BLaER1 treated with 17β-estradiol and CSF1 and Interleukin-3, amounts not matched to agents 10 nM and 100 nM (cell line): ENCODE results near the gene ARFGEF2.

Experiments used
- H3K27ac ChIP-seq, 11 experiments: shearing (Covaris generic); formaldehyde crosslinking; 2 replicates each; pipeline ENCODE4 v1.8.1; 2022
- H3K27me3 ChIP-seq, 11 experiments: shearing (Covaris generic); formaldehyde crosslinking; 2 replicates each; pipeline ENCODE4 v1.8.1; 2022
- H3K36me3 ChIP-seq, 11 experiments: shearing (Covaris generic); formaldehyde crosslinking; 2 replicates each; pipeline ENCODE4 v1.8.1; 2022
- H3K4me1 ChIP-seq, 10 experiments: shearing (Covaris generic); formaldehyde crosslinking; 2 replicates each; pipeline ENCODE4 v1.8.1; 2022
- H3K4me2 ChIP-seq, 11 experiments: shearing (Covaris generic); formaldehyde crosslinking; 2 replicates each; pipeline ENCODE4 v1.8.1; 2022
- H3K4me3 ChIP-seq, 10 experiments: shearing (Covaris generic); formaldehyde crosslinking; 2 replicates each; pipeline ENCODE4 v1.8.1; 2022
- H3K9ac ChIP-seq, 11 experiments: shearing (Covaris generic); formaldehyde crosslinking; 2 replicates each; pipeline ENCODE4 v1.8.1; 2022
- H3K9me3 ChIP-seq, 11 experiments: shearing (Covaris generic); formaldehyde crosslinking; replicated peaks in 1 of 11; 2 replicates each; pipeline ENCODE4 v1.8.1; 2022
- H4K20me1 ChIP-seq, 11 experiments: shearing (Covaris generic); formaldehyde crosslinking; 2 replicates each; pipeline ENCODE4 v1.8.1; 2022
- Cebpa-rat ChIP-seq, 11 experiments: shearing (Covaris generic); IDR thresholded peaks; 2 replicates each; pipeline ENCODE4 v1.8.1; 2022

Gene ARFGEF2

DNA sequence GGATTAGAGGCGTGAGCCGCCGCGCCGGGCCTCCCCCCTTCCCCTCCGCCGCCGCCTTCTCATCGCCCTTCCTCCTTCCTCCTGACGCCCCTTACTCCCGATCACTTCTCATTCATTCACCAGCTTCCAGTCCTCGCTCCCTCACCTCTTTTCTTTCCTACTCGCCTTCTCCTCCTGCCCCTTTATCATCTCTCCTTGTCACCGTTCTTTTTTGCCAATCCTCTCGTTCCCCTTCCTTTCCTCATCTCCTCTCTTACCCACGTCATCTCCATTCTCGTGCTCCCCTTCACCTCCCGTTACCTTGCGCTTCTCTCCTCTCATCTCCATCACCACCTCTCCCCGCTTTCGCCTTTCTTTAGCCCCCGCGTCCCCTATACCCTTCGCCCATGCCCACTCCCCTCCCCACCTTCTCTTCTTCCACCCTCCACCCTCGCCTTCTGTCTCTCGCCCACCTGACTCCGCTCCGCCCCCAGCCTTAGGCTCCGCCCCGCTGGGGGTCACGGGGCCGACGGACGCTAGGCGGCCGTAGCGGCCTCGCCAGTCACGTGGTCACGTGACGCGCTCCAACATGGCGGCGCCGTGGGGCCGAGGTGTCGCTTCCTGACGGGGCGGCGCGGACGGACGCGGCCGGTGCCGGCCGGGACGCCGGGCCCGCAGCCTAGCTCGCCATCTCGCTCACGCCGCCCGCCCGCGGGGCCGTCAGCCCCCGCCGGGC is at the start of gene ARFGEF2:
Gene ARFGEF2, plus strand, starts transcription at position 544 of the 715 bp plus-strand sequence. CDS start 179 bp downstream, outside the sequence.
- H3K4me3 ChIP-seq: peak within 1 kb of the TSS; percentile 77 to 97 (median 91)
- H3K27ac ChIP-seq: peak within 1 kb of the TSS; percentile 93 to 99 (median 97)
- H3K9ac ChIP-seq: peak within 1 kb of the TSS; percentile 95 to 99 (median 98)
- H3K9me3 ChIP-seq: no peaks in the 10 kb centered on the region
- H3K4me2 ChIP-seq: peak within 1 kb of the TSS; percentile 82 to 99 (median 95)
- H3K36me3 ChIP-seq: peaks cover 0 to 2% (median 0%) of the 10 kb centered on the region in 11 experiments; a peak in 1 of 22 replicates
- peaks cover 46 to 56% (median 51%) of the 10 kb centered on the region in 10 experiments for H3K4me1 ChIP-seq
- peaks cover 17 to 41% (median 35%) of the 10 kb centered on the region in 11 experiments; a peak in 18 of 22 replicates for H4K20me1 ChIP-seq
- no peaks in the 10 kb centered on the region for H3K27me3 ChIP-seq
- TF ChIP-seq Cebpa-rat (IDR thresholded peaks at IDR 0.05): no peak

DNA sequence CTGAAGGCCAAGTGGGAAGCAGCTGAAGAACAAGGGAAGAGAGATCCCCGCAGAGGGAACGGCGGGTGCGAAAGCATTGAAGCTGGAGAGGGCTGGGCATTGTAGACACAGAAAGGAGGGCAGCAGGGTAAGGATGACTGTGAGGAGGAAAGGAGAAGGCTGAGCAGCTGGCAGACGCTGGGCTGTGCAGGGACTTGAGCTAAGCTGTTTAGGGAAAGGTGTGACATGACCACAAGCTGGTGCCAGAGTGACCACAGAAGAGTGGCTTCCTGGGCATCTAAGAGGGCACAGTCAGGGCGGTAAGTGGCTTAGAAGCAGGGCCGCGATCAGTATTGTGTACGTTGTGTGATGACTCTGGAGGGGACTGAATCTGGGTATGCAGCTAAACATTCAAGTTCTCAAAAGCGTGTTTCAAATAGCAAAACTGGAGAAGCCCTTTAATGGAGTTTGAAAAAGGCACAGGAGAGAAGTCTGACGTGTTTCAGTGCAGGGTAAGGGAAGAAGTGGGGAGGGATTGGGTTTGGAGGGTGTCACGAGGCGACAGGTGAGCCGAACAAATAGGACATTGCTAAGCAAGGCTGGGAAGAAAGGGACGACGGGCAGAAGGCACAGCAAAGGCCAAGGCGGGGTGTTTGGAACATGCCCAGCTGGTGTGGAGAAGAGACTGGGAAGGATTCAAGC is 46.1 kb upstream of the ARFGEF2 start:
- Histone ChIP-seq H3K27me3 (no peaks in the 10 kb centered on the region), H3K36me3 (no peaks in the 10 kb centered on the region), H4K20me1 (no peaks in the 10 kb centered on the region), H3K9ac (no peak overlapping the region), H3K4me2 (peak overlapping the region; percentile 22 to 90 (median 57); a peak in 21 of 22 replicates), H3K4me1 (peaks cover 20 to 72% (median 39%) of the 10 kb centered on the region in 10 experiments), H3K9me3 (no peaks in the 10 kb centered on the region), H3K27ac (peak overlapping the region in 5 of 11 experiments; percentile 10 to 33 (median 16); a peak in 6 of 22 replicates), H3K4me3 (no peak overlapping the region)
- TF ChIP-seq Cebpa-rat (IDR thresholded peaks at IDR 0.05): no peak

DNA sequence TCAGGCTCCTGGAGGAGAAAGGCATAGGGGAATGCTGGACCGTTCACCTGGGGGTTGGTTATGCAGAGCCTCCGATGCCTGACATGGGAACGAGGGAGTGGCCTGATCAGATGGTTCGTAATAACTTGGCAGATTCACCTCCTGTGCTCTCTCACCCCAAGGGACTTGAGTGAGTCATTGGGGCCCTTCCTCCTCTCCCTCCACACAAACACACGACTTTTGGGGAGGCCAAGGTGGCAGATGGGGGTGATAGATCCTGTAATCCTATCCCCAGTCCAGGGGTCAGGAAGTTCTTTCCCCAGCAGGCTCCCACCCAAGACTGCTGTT is 45.6 kb upstream of the ARFGEF2 start:
- H3K27ac ChIP-seq: peak overlapping the region in 3 of 11 experiments; percentile 10 to 24 (median 16); a peak in 4 of 22 replicates
- no peaks in the 10 kb centered on the region for H3K27me3 ChIP-seq
- H3K4me1 ChIP-seq: peaks cover 20 to 73% (median 39%) of the 10 kb centered on the region in 10 experiments
- H3K9ac ChIP-seq: no peak overlapping the region
- H3K4me3 ChIP-seq: no peak overlapping the region
- H3K9me3 ChIP-seq: no peaks in the 10 kb centered on the region
- H4K20me1 ChIP-seq: no peaks in the 10 kb centered on the region
- TF ChIP-seq Cebpa-rat (IDR thresholded peaks at IDR 0.05): no peak
- peak overlapping the region; percentile 22 to 90 (median 57); a peak in 21 of 22 replicates for H3K4me2 ChIP-seq
- H3K36me3 ChIP-seq: no peaks in the 10 kb centered on the region

DNA sequence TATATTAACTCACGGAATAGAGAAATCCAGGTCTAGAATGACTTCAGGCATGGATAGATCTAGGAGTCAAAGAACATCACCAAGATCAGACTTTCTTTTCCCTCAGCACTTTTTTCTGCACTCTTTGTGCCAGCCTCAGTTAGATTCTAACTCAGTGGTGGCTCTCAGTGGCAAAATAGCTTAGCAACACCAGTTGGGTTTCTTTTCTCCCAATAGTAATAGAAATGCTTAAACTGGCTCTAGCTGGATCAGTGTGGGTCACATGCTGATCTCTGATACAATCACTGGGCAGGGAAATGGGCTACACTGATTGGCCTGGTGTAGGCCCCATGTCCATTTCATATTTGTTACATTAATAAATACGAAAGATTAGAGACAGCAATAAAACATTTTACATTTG is 44.2 kb upstream of the ARFGEF2 start:
- Histone ChIP-seq H3K4me1 (peaks cover 20 to 68% (median 35%) of the 10 kb centered on the region in 10 experiments), H3K4me3 (no peak overlapping the region), H3K27me3 (no peaks in the 10 kb centered on the region), H3K36me3 (no peaks in the 10 kb centered on the region), H4K20me1 (no peaks in the 10 kb centered on the region), H3K9me3 (no peaks in the 10 kb centered on the region), H3K27ac (no peak overlapping the region), H3K4me2 (no peak overlapping the region), H3K9ac (no peak overlapping the region)
- no peak for TF ChIP-seq Cebpa-rat (IDR thresholded peaks at IDR 0.05)

DNA sequence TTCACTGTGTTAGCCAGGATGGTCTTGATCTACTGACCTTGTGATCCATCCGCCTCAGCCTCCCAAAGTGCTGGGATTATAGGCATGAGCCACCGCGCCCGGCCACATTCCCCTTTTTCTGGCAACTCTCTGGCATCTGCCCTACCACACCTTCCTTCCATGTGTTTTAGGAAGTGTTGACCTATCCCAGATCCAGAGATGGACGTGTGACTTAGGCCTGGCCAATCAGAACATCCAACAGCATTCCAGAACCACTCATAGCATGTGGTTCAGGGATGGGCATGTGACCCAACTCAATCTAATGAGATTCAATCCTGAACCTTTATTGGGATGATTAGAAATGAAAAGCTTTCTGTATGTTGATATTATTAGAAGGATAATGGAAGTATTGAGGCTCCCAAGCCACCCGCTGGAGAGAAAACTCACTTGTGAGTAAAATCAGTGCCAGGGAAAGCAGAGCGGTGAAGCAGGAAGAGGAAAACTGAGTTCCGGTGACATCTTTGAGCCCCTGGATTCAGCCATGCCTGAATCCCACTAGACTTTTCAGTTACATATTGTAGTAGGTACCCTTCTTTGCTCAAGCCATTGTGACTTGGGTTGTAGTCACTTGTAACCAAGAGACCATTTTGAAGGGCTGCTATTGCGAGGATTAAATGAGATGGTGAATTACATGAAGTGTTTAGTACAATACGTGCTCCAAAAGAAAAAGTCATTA is 42.8 kb upstream of the ARFGEF2 start:
- Histone ChIP-seq H3K4me2 (peak overlapping the region in 2 of 11 experiments; percentile 65 to 77; a peak in 2 of 22 replicates), H3K27ac (no peak overlapping the region), H4K20me1 (no peaks in the 10 kb centered on the region), H3K4me3 (no peak overlapping the region), H3K27me3 (no peaks in the 10 kb centered on the region), H3K4me1 (peaks cover 10 to 54% (median 21%) of the 10 kb centered on the region in 10 experiments), H3K36me3 (no peaks in the 10 kb centered on the region), H3K9me3 (no peaks in the 10 kb centered on the region), H3K9ac (no peak overlapping the region)
- no peak for TF ChIP-seq Cebpa-rat (IDR thresholded peaks at IDR 0.05)

DNA sequence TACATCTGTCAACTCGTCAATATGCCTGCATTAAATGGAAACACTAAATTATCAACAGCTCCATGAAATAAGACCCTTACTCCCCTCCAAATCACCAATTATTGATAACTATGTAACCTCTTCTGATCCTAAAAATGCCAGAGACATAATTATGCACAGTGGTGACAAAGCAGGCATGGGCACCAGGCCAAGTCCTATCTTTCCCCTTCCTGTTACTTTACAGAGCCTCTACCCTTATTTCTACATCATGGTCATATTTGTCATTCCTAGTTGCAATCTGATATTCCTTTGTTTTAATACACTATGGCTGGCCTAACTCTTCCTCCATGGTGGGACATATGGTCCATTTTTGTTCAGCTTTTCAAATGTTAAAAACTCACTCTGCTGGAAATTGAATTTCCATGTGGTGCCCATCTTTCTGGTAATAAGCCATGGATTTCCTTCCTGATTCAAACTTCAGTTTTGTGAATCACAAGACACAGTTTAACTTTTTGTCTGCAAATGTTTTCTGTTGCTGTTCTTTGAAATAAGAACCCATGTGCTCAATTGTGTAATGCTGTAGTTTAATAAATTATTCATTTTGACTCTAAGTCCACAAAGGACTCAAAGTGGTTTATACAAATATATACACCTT is 41.8 kb upstream of the ARFGEF2 start:
- Histone ChIP-seq H4K20me1 (no peaks in the 10 kb centered on the region), H3K27me3 (no peaks in the 10 kb centered on the region), H3K36me3 (no peaks in the 10 kb centered on the region), H3K4me2 (peak overlapping the region in 5 of 11 experiments; percentile 36 to 77 (median 49); a peak in 10 of 22 replicates), H3K9ac (no peak overlapping the region), H3K4me3 (no peak overlapping the region), H3K9me3 (no peaks in the 10 kb centered on the region), H3K27ac (no peak overlapping the region; a peak in 1 of 22 replicates), H3K4me1 (peaks cover 10 to 44% (median 20%) of the 10 kb centered on the region in 10 experiments)
- TF ChIP-seq Cebpa-rat (IDR thresholded peaks at IDR 0.05): no peak

- Histone ChIP-seq H3K36me3 (no peaks in the 10 kb centered on the region), H3K27me3 (no peaks in the 10 kb centered on the region), H4K20me1 (no peaks in the 10 kb centered on the region), H3K9me3 (no peaks in the 10 kb centered on the region), H3K4me2 (peak overlapping the region in 3 of 11 experiments; percentile 41 to 77 (median 65); a peak in 3 of 22 replicates), H3K27ac (no peak overlapping the region; a peak in 1 of 22 replicates), H3K9ac (no peak overlapping the region), H3K4me3 (no peak overlapping the region), H3K4me1 (peaks cover 9 to 38% (median 15%) of the 10 kb centered on the region in 10 experiments)
- TF ChIP-seq Cebpa-rat (IDR thresholded peaks at IDR 0.05): no peak
Observed at GRCh38 chr20:48880331-48880730, 41.2 kb upstream of the ARFGEF2 start.

- TF ChIP-seq Cebpa-rat (IDR thresholded peaks at IDR 0.05): no peak
- Histone ChIP-seq H3K9me3 (no peaks in the 10 kb centered on the region), H3K9ac (no peak overlapping the region), H3K36me3 (no peaks in the 10 kb centered on the region), H4K20me1 (no peaks in the 10 kb centered on the region), H3K27ac (no peak overlapping the region), H3K4me1 (peaks cover under 1 to 30% (median 7%) of the 10 kb centered on the region in 10 experiments; a peak in 19 of 20 replicates), H3K4me3 (no peak overlapping the region), H3K4me2 (no peak overlapping the region), H3K27me3 (no peaks in the 10 kb centered on the region)
Observed at GRCh38 chr20:48880981-48881657, 40.4 kb upstream of the ARFGEF2 start.
